LHCN-M2 (cell line): ENCODE data around the gene CDK11B. TPM values are rescaled to one million over a fixed set of nuclear protein-coding genes. Genes with fewer than 3 reads are reported as not detected.

Source experiments
- DNase-seq: peaks from one replicate; pipeline ENCODE4 v3.0.0-alpha.2; 2012; ENCODE audit warnings: low read depth
- total RNA-seq: library from RNA; depleted of rRNA; stranded (reverse); fragments of >200 nt; gene quantifications from 2 replicates; pipeline ENCODE4 v1.2.3, GENCODE V29; 2014

Gene CDK11B
- total RNA-seq, 1 experiment from 2014 or later, result 19.6 TPM

DNA sequence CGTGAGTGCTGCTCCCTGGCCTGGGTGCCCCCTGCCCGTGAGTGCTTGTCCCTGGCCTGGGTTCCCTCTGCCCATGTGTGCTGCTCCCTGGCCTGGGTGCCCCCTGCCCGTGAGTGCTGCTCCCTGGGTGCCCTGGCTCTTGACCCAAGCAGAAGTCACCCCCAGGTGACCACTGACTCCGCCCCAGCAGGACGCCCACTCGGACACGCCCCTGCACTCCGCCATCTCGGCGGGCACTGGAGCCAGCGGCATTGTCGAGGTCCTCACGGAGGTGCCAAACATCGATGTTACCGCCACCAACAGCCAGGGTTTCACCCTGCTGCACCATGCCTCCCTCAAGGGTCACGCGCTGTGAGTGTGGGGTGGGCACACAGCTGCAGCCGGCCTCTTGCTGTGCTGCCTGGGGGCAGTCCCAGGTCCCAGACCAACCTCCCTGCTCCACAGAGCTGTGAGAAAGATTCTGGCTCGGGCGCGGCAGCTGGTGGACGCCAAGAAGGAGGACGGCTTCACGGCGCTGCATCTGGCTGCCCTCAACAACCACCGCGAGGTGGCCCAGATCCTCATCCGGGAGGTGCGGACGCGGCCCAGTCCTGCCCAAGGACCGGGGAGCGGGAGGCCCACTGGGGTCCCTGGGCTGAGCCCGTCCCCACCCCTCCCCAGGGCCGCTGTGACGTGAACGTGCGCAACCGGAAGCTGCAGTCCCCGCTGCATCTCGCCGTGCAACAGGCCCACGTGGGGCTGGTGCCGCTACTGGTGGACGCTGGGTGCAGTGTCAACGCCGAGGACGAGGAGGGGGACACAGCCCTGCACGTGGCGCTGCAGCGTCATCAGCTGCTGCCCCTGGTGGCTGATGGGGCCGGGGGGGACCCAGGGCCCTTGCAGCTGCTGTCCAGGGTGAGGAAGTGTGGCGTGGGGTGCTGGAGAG is 30.7 kb downstream of the CDK11B start:
- no peak for DNase-seq

DNA sequence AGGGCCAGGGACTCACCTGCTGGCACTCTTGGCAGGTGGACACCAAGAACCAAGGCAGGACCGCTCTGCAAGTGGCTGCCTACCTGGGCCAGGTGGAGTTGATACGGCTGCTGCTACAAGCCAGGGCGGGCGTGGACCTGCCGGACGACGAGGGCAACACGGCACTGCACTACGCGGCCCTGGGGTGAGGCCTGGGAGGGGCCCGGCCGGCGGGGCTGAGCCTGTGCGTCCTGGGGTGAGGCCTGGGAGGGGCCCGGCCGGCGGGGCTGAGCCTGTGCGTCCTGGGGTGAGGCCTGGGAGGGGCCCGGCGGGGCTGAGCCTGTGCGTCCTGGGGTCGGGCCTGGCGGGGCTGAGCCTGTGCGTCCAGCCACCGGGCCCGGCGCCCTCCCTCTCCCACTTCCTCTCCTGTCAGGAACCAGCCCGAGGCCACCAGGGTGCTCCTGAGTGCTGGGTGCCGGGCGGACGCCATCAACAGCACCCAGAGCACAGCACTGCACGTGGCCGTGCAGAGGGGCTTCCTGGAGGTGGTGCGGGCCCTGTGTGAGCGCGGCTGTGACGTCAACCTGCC is 31.5 kb downstream of the CDK11B start:
- DNase-seq, result no peak

DNA sequence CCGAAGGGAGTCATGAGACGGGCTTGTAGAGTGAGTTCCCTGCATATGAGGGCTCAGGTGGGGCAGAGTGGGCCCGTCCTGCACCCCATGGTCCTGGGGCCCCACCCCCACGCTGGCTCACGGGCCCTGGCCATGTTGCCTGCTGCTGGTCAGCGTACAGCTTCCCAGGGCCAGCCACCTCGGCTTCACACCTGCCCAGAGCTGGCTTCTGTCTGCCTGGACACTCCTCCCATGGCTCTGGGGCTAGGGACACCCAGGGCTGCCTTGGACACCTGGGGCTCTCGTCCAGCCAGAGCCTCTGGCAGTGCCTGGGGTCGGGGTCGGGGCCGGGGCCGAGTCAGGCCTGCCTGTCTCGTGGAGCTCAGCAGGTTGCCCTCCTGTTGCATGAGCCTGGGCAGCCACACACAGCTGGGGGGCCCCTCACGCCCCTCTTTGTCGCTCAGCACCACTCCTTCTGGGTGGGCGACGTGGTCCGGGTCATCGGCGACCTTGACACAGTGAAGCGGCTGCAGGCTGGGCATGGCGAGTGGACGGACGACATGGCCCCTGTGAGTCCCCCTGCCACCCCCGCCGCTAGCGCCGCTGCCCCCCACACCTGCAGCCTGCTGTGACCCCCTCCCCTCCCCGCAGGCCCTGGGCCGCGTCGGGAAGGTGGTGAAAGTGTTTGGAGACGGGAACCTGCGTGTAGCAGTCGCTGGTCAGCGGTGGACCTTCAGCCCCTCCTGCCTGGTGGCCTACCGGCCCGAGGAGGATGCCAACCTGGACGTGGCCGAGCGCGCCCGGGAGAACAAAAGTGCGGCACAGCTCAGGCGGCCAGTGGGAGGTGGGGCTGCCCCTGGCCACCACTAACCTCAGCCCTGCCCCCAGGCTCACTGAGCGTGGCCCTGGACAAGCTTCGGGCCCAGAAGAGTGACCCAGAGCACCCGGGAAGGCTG is 32.3 kb downstream of the CDK11B start:
- no peak for DNase-seq

DNA sequence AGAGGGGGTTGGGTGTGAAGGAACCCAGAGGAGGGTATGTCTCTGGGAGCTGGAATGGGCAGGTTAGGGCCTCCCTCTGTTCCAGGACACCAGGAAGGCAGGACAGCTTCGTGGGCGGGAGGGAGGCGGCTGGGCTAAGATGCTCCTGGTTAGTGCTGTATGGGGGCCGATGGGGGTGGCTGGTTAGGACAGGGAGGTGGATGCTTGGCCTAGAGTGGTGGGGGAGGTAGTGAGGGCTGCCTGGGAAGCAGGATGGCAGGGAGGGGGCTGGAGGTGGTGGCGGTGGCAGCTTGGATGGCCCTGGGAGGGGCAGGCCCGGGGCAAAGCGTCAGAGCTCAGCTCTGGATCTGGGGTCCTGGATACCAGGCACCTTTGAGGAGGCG is 33.0 kb downstream of the CDK11B start:
- DNase-seq, result no peak

DNA sequence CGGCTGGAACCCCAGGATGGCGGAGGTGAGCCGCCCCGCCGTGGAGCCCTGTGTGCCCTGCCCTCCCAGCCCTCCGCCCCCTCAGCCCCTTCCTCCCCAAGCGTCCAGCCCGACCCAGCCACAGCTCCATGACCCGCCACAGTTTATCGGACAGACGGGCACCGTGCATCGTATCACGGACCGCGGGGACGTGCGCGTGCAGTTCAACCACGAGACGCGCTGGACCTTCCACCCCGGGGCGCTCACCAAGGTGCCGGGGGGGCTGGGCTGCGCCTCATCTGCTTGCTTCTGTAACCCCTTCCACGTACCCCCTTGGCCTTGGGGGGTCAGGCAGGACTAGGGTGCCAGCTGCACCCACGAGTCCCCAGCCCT is 33.4 kb downstream of the CDK11B start:
- no peak for DNase-seq

DNA sequence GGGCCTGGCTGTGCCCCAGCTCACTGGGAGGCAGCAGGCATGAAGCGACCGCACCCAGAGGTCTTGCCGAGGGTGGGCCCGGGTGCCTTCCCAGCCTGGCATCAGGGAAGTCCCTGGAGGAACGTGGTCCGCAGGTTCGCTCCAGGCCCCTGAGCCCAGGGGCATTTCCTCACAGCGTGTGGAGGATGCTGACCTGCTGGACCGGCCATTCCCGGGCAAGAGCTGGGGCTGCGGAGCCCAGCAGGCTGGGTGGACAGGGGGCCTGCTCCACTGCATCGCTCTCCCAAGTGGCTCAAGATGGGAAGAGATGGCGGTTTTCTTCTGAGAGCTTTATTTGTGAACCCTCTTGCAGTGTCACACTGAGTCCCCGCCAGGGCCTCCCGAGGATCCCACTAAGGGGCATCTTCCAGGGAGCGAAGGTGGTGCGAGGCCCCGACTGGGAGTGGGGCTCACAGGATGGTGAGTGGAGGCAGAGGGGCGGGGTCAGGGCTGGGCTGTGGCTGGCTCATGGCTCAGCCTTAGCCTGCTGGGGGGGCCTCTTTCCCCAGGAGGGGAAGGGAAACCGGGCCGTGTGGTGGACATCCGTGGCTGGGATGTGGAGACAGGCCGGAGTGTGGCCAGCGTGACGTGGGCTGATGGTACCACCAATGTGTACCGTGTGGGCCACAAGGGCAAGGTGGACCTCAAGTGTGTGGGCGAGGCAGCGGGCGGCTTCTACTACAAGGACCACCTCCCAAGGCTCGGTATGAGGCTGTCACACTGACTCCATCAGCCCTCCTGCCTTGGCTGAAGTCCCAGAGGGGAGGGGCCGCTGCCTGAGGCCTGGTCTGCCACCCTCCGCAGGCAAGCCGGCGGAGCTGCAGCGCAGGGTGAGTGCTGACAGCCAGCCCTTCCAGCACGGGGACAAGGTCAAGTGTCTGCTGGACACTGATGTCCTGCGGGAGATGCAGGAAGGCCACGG is 34.1 kb downstream of the CDK11B start:
- no peak for DNase-seq

DNA sequence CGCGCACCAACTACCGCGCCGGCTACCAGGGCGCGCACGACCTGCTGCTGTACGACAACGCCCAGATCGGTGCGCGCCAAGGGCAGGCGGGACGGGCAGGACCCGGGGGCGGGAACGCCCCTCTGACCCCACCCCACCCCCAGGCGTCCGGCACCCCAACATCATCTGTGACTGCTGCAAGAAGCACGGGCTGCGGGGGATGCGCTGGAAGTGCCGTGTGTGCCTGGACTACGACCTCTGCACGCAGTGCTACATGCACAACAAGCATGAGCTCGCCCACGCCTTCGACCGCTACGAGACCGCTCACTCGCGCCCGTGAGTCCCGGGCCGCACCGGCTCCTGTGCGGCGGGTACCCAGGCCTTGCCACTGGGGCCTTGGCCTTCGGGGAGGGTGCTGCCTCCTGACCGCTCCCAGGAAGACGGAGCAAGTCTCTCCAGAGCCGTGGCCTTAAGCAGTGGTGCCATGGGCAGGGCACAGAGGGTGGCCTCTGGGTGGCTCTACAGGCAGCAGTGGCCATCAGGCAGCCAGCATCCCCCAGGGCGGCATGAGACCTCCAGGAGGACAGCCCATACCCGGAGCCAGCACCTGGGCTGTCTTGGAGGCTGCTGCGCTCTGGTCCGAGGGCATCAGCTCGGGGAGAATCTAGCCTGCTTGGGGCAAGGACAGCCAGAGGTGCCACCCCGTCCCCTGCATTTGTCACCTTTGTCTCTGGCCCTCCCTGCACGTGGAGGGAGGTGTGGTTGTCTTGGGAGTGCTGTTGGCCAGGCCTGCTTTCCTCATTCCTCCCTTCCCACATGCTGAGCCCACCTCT is 35.0 kb downstream of the CDK11B start:
- DNase-seq, result no peak

DNA sequence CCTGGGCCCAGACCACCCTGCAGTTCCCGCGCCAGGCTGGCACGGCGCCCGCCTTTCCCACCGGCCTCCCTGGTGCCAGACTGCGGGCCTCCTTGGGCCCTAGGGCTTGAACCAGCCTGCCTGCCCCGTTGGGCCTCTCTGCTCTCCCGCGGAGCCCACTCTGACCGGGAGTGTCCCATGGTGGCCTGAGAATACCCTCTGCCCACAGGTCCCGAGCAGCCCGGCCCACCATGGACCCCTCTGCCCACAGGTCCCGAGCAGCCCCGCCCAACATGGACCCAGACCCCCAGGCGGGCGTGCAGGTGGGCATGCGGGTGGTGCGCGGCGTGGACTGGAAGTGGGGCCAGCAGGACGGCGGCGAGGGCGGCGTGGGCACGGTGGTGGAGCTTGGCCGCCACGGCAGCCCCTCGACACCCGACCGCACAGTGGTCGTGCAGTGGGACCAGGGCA is 35.6 kb downstream of the CDK11B start:
- no peak for DNase-seq

DNA sequence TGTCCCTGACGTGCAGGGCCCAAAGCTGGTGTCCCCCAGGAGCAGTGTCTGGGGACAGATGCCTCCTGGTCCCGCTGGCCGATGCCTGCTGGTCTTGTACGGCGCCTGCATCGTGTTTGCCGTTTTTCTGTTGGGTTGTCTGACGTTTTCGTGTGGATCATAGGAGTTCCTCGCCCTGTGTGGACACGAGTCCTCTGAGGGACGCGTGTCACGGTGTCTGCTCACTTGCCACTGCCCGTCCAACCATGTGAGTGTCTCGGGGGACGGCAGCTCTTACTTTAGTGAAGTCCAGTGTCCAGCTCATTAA is 36.1 kb downstream of the CDK11B start:
- no peak for DNase-seq

DNA sequence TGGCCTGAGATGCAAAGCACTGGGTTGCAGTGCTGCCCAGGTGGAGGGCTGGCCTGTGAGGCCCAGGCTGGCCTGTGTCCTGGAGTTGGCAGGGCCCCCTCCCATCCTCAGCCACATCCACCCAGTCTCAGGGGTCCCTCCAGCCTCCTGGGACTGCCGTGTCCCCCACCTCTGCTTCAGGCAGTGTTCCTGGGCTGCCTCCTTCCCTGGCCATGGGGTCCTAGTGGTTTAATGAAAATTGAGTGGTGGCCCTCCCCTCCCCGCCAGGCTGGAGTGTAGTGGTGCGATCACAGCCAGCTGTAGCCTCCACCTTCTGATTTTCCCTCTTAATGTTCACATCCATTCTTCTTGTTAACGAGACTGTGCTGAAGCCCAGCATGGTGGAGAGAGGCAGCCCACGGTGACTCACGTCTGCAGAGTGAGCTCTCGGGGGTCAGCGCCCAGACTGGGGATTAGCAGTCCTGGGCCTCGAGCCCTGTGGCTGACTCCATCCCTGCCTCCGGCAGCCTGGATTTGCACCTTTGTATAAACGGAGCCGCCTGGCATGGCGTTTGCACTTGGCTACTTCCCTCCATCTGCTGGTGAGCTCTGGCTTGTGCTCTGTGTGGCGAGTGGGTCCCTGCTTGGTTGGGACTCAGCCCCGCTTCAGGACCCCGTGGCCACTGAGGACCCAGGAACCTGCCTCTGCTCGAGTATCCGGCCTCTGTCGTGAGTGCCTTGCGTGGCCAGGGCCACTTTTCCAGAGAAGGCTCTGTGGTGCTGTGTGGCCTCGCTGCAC is 36.6 kb downstream of the CDK11B start:
- DNase-seq, result no peak

DNA sequence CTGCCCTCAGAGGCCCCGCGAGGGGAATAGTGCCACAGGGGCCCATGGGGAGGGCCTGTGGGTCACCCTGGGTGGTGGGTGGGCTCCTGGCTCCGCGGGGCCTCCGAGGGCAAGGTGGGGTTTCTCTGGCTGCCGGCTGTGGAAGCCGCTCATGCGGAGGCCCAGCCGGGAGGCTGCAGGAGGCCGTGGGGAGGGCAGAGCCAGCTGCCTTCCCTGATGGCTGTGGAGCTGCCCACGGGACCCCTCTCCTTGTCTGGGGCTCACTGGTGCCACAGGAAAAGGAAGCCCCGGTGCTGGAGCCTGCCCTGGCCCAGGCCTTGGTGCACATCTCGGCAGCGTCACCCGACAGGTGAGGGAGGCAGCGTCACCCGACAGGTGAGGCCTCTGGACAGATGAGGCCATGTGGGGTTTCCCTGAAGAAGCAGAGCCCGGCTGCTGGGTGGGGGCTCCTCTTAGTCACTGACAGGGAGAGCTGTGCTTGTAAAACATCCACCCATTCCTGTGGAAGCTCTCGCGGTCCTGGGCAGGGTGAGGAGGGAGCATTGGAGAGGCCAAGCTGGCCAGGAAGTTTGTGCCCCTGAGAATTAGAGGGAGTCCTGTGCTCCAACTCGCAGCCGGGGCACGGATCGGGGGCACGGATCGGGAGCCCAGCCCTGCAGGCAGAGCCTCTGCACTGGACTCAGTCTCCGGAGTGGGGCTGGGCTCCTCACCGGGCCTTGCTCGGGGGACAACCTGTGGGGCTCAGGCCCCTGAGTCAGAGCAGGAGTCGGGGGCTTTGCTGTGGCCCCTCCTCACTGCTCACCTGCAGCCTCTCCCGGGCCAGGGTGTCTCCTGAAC is 37.4 kb downstream of the CDK11B start:
- DNase-seq, result no peak

DNA sequence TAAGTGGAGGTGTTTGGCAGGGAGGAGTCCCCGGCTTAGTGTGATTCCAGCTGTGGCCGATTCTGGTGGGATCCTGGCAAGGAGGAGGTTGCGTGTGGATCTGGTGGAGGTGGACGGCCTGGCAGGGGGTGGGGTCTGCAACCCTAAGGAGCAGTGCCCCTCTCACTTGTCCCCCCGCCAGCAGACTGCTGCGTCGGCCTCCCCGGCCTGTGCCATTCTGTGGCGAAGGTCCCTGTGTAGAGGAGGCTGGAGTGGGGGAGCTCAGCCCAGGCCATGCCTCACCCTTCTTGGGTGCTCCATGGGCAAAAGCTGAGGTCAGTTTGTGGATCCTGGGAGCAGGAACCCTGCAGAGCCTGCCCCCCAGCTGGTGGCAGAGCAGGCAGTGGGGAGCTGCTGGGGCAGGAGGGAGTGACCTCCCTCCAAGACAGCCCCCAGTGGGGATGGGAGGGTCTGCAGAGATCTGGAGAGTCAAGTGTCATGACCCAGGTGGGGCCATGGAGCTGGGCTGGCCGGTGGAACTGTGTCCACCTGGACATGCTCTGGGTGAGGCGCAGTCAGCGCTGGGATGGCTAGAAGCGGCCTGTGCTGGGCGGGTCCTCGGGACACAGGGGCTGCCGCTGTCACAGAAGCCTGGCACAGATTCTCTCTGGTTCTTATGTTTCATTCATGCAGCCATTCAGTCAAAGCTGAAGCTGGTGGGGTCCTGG is 38.2 kb downstream of the CDK11B start:
- no peak for DNase-seq

DNA sequence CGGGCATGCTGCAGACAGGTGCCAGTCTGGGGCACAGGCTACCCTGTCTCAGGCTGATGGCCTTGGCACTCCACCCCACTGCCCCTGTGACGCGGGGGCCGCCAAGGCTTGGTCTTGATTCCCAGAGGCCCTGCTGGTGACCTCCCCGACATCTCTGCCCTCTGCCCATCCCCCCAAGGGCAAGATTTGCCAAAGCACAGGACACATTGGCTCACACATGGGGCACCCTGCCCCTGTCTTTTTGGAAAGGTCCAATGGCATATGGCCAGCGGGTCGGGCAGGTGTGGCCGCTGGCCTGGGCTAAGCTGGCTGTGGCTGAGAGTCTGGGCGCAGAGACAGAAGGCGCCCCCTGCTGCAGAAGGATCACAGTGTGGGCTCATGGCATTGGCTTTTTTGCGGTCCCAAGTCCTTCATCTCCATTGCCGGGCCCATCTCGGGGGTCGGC is 38.9 kb downstream of the CDK11B start:
- no peak for DNase-seq

DNA sequence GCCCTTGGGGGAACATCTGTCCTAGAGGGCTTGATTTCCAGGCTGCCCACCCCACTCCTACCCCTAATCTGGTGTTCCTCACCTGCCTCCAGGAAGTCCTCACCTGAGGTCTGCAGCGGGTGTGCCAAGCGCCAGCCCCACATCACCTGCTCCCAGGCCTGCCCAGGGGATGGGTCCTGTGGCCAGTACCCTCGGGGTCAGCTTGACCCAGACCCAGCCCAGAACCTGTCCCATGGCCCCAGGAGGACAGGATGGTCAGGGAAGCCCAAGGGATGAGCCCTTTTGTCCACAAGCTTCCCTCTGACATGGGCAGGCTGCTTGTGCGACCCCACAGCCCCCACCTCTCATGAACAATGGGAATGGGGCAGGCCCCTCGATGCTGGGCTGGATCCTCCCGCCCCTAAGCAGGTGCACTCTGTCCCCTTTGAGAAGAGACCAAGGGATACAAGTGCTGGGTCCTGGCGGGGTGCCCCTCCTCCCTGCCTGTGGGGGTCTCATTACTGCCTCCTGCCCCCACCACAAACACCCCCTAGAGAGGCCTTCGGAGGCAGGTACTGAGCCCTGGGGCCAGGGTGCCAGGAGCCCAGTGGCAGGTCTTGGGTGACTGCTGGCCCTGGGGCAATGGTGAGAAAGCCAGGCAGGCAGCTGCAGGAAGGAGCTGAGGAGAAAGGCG is 40.3 kb downstream of the CDK11B start:
- no peak for DNase-seq

DNA sequence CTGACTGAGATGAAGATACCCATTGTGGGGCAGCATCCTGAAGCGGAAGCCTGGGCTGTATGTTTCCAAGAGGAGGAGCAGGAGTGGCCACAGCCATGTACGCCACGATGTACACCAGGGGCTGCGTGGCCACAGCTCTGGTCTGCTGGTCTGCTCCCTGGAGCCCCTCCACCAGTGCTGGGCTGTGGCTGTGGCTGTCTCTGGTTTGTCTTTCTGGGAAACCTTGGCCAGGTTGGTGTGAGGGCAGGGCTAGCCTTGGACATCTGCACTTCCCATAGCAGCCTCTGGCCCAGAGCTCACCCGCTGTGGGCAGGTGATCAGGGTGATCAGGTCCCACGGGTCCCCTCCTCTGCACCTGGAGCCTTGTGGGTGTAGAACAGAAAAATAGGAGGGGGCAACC is 40.9 kb downstream of the CDK11B start:
- DNase-seq, result no peak

DNA sequence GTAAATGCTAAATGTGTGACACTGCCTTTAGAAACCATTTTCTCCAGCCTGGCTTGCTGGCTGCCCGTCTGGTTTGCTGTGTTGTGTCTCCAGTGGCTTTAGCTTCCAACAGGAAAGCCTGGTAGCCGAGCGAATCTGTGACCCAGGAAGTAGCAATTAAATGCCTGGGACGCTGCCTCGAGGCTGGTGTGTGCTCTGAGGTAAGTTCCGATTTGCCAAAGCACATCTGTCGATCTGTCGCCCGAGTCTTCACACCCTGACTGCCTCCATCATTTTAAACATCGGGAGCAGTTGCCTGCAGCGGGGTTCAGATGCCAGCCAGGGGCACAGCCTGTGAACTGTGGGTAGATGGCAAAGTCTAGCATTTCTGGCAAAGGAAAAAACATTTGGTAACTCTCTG is 41.3 kb downstream of the CDK11B start:
- DNase-seq, result no peak

DNA sequence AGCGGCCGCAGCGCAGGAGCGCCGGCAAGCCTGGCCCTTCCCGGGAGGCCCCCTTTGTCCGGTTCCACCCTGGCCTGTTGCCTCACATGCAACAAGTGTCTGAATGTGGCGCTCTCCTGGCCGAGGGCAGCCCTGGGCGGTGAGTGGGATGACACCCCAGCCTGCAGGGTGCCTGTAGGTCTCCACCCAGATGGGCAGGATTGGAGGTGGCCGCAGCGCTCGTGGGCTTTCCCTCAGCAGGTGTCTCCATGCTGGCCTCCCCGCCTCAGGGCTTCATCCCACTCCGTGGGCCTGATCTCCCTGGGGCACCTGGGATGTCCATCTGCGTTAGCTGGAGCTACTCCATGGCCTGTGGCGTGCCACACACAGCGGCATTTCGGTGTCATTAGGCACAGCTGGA is 42.0 kb downstream of the CDK11B start:
- no peak for DNase-seq
